Adipose tissue (tissue), 3 donors: Measurements from ENCODE around the gene OR52W1. TPM values are rescaled to one million over a fixed set of nuclear protein-coding genes. Genes with fewer than 3 reads are reported as not detected.
"Not testable (repeated sequence)": the region's sequence is repeated elsewhere in the genome, so short reads cannot be mapped to it uniquely, and the experiment has no call there.

Source experiments
- H3K27ac ChIP-seq: one replicate; pipeline ENCODE4 v1.5.1; 2013; ENCODE audit warnings: low read depth, low read length
- WGBS, 3 donors: extraction: QIAGEN DNeasy Blood & Tissue Kit; methylation state at CpG; one replicate each; pipeline ENCODE4 v1.1.7; 2013; 5-methylcytosine and 5-hydroxymethylcytosine counted together
- polyA plus RNA-seq, 3 donors: library from polyadenylated mRNA; stranded (reverse); fragments of 200-250 nt; gene quantifications; one replicate each; pipeline ENCODE4 v1.2.3, GENCODE V29; 2013
- donor health status: healthy with polysubstance abuse.
- donor health status: Bipolar disorder and iron deficiency.
- donor health status: healthy.

OR52W1 gene
- polyA plus RNA-seq, 3 donors, result not detected

- 89 to 96% (median 90%) methylated on average over 7 of the region's 7 CpGs for WGBS, 3 donors
- no peak overlapping the region for H3K27ac ChIP-seq
These were observed 42.3 kb downstream of the OR52W1 start for GRCh38 chr11:6241316-6241715.

GRCh38 chr11:6245536-6245935, 46.5 kb downstream of the OR52W1 start:
- 91 to 97% (median 93%) methylated on average over 2 of the region's 2 CpGs for WGBS, 3 donors
- no peak overlapping the region for H3K27ac ChIP-seq

GRCh38 chr11:6248248-6248647, 49.2 kb downstream of the OR52W1 start:
- no peak overlapping the region for H3K27ac ChIP-seq
- 67 to 87% (median 67%) methylated on average over 1 of the region's 1 CpG for WGBS, 3 donors

GRCh38 chr11:6248897-6249296, 49.9 kb downstream of the OR52W1 start:
- 88 to 94% (median 88%) methylated on average over 3 of the region's 3 CpGs for WGBS, 3 donors
- not testable (repeated sequence) for H3K27ac ChIP-seq

Other genes starting within 250 kb of the OR52W1 start
- gene OR56A5, start 230.7 kb upstream of the OR52W1 start, polyA plus RNA-seq, result not detected
- gene OR52L1, start 212.2 kb upstream of the OR52W1 start, polyA plus RNA-seq, result not detected
- not detected for gene OR56A4, start 192.3 kb upstream of the OR52W1 start, polyA plus RNA-seq
- not detected for gene OR56A1, start 168.5 kb upstream of the OR52W1 start, polyA plus RNA-seq
- not detected for gene OR56B4, start 91.5 kb upstream of the OR52W1 start, polyA plus RNA-seq
- not detected for gene OR52B2, start 28.9 kb upstream of the OR52W1 start, polyA plus RNA-seq
- gene C11orf42, start 6.3 kb downstream of the OR52W1 start, polyA plus RNA-seq, result not detected
- gene FHIP1B, start 35.4 kb downstream of the OR52W1 start, polyA plus RNA-seq, result 10 to 100 TPM; 23.7 to 35.4 (median 27.4) TPM
- gene CNGA4, start 39.9 kb downstream of the OR52W1 start, polyA plus RNA-seq, result under 1 TPM; 0.13 to 0.56 (median 0.18) TPM
- 1 to 10 TPM in 2 of 3 donors, under 1 TPM in 1; 0.22 to 3.8 (median 2.5) TPM for gene CCKBR, start 60.6 kb downstream of the OR52W1 start, polyA plus RNA-seq
- gene CAVIN3, start 121.3 kb downstream of the OR52W1 start, polyA plus RNA-seq, result 10 to 100 TPM; 19.8 to 94.6 (median 78.6) TPM
- 10 to 100 TPM; 17.8 to 24.5 (median 19.9) TPM for gene SMPD1, start 191.2 kb downstream of the OR52W1 start, polyA plus RNA-seq
- 10 to 100 TPM; 15.9 to 23.4 (median 23.0) TPM for gene APBB1, start 219.9 kb downstream of the OR52W1 start, polyA plus RNA-seq
- under 1 TPM in 2 of 3 donors, not detected in 1; 0.45 to 0.54 TPM for gene HPX, start 241.8 kb downstream of the OR52W1 start, polyA plus RNA-seq